K562 (cell line): ENCODE results near the gene ALAS2. TPM values are rescaled to one million over a fixed set of nuclear protein-coding genes. Genes with fewer than 3 reads are reported as not detected.

Source experiments
- ATAC-seq: fragments of 200-7000 bp; cut with Tn5 transposase; 3 replicates; pipeline ENCODE4 v1.9.1; 2020; ENCODE audit warnings: moderate library complexity
- BruUV-seq: library from RNA; stranded (reverse); fragments of 400-500 nt; replicated peaks from 2 replicates; lab custom pipeline; 2021; lab: Mats Ljungman, UMichigan
- CTCF ChIA-PET: fragments of 300-600 bp; formaldehyde crosslinking; extraction: SDS; loops from one replicate; lab custom pipeline; 2021; ENCODE audit warnings: low intra/inter-chr PET ratio; lab: Yijun Ruan, JAX
- POLR2A ChIA-PET: fragments of 300-600, 350-650 bp; sonication (Branson Sonifier 250); formaldehyde crosslinking; extraction: SDS; loops from one replicate; lab custom pipeline; 2021; ENCODE audit warnings: antibody characterized with exemption, inconsistent platforms; lab: Yijun Ruan, JAX
- DNase-seq, 4 experiments: peaks; one replicate each; pipeline versions ENCODE4 v3.0.0 to v3.0.0-alpha.2; 2011 to 2018; ENCODE audit warnings: low spot score in 3 of 4, mixed read lengths in 3 of 4; ENCODE audit errors: extremely low read depth in 1 of 4
- FAIRE-seq: peaks from 2 replicates; lab custom pipeline; 2011; peaks lifted over from hg19 to GRCh38; lab: Jason Lieb, UNC
- H2AFZ ChIP-seq: 2 replicates; pipeline ENCODE4 v1.6.0; 2011; ENCODE audit warnings: low read depth, low read length, control low read depth, inconsistent platforms
- H3K27ac ChIP-seq: fragments of 200-600 bp; 3 replicates; pipeline ENCODE4 v1.8.0; 2011; ENCODE audit warnings: low read depth, mild to moderate bottlenecking, control low read depth, inconsistent platforms, low read length, moderate library complexity, mixed read lengths; ENCODE audit errors: extremely low read depth
- H3K27me3 ChIP-seq, 2 experiments: fragments of 300-600 bp in 1 of 2; 2 replicates in 1 of 2; 3 replicates in 1 of 2; pipeline versions ENCODE4 v1.6.0 to v1.8.0; 2011; ENCODE audit warnings: inconsistent platforms in 2 of 2, low read length in 2 of 2, mild to moderate bottlenecking in 1 of 2, mixed read lengths in 1 of 2, moderate library complexity in 1 of 2; ENCODE audit not compliant: control insufficient read depth in 2 of 2, insufficient read depth in 2 of 2
- H3K36me3 ChIP-seq: fragments of 300-600 bp; 3 replicates; pipeline ENCODE4 v1.8.0; 2011; ENCODE audit warnings: mild to moderate bottlenecking, low read length, inconsistent platforms; ENCODE audit not compliant: control insufficient read depth, insufficient read depth
- H3K4me1 ChIP-seq, 2 experiments: fragments of 200-600 bp in 1 of 2; replicated peaks in 1 of 2; 2 replicates in 1 of 2; 3 replicates in 1 of 2; pipeline versions ENCODE4 v1.5.1 to v1.8.0; 2011; ENCODE audit warnings: inconsistent platforms in 2 of 2, low read length in 2 of 2, mild to moderate bottlenecking in 1 of 2, mixed read lengths in 1 of 2, moderate library complexity in 1 of 2; ENCODE audit not compliant: control insufficient read depth in 2 of 2, insufficient read depth in 2 of 2
- H3K4me2 ChIP-seq: 2 replicates; pipeline ENCODE4 v1.6.1; 2011; ENCODE audit warnings: low read length, control low read depth, inconsistent platforms, mixed read lengths; ENCODE audit not compliant: insufficient read depth
- H3K4me3 ChIP-seq: fragments of 200-600 bp; sonication (generic), shearing (Covaris generic); 2 replicates; pipeline ENCODE4 v1.5.1; 2016; ENCODE audit warnings: control low read depth, inconsistent platforms
- H3K79me2 ChIP-seq: fragments of 200-600 bp; 3 replicates; pipeline ENCODE4 v1.8.0; 2011; ENCODE audit warnings: low read length, inconsistent platforms; ENCODE audit not compliant: control insufficient read depth, insufficient read depth
- H3K9ac ChIP-seq, 2 experiments: 2 replicates each; pipeline versions ENCODE4 v1.6.0 to v1.6.1; 2011; ENCODE audit warnings: low read depth in 2 of 2, low read length in 2 of 2, control low read depth in 1 of 2, inconsistent platforms in 1 of 2, mild to moderate bottlenecking in 1 of 2, mixed read lengths in 1 of 2; ENCODE audit not compliant: insufficient read depth in 1 of 2
- H3K9me1 ChIP-seq: one replicate; pipeline ENCODE4 v1.6.0; 2011; ENCODE audit warnings: inconsistent platforms, mild to moderate bottlenecking, low read length, moderate library complexity; ENCODE audit not compliant: control insufficient read depth, insufficient read depth
- H3K9me3 ChIP-seq: replicated peaks from 2 replicates; pipeline ENCODE4 v1.5.1; 2011; ENCODE audit warnings: low read depth, low read length, inconsistent platforms; ENCODE audit not compliant: control insufficient read depth, insufficient read depth
- H4K20me1 ChIP-seq: replicated peaks from 2 replicates; pipeline ENCODE4 v1.6.1; 2011; ENCODE audit warnings: low read length, inconsistent platforms, mixed read lengths; ENCODE audit not compliant: control insufficient read depth, insufficient read depth
- ELF1 ChIP-seq: fragments of 200-800 bp; sonication (Bioruptor generic); IDR thresholded peaks from 2 replicates; pipeline ENCODE4 v1.6.1; 2016; ENCODE audit warnings: missing genetic modification characterization, missing compliant biosample characterization
- ERF ChIP-seq: fragments of 450-650 bp; formaldehyde crosslinking; IDR thresholded peaks from 2 replicates; pipeline ENCODE4 v1.4.0; 2020; ENCODE audit warnings: mild to moderate bottlenecking, mixed read lengths
- ESRRB ChIP-seq: fragments of 250-450 bp; sonication (Bioruptor Pico); IDR thresholded peaks from 2 replicates; pipeline ENCODE4 v1.5.0; 2020; ENCODE audit warnings: mild to moderate bottlenecking, moderate library complexity, borderline replicate concordance
- TAF7 ChIP-seq: fragments of 450-650 bp; IDR thresholded peaks from 2 replicates; pipeline ENCODE4 v1.6.1; 2016; ENCODE audit warnings: missing genetic modification characterization, missing compliant biosample characterization
- TCF7L2 ChIP-seq: fragments of 150-350 bp; IDR thresholded peaks from 2 replicates; pipeline ENCODE4 v1.6.1; 2016; ENCODE audit warnings: low read depth, mild to moderate bottlenecking, low read length, moderate library complexity
- XRCC4 ChIP-seq: IDR thresholded peaks from one replicate; pipeline ENCODE4 v1.6.1; 2011; ENCODE audit not compliant: insufficient read depth, insufficient read length; ENCODE audit errors: extremely low read depth
- ZKSCAN1 ChIP-seq: fragments of 150-350 bp; IDR thresholded peaks from 2 replicates; pipeline ENCODE4 v1.6.1; 2016; ENCODE audit warnings: low read depth, low read length
- ZNF224 ChIP-seq: sonication (generic); formaldehyde crosslinking; IDR thresholded peaks from 2 replicates; pipeline ENCODE4 v1.8.0; 2022; ENCODE audit warnings: mild to moderate bottlenecking, missing genetic modification reagents
- WGBS: fragments of 100-300 bp; shearing (Covaris generic); methylation state at CpG from one replicate; pipeline ENCODE4 v1.1.6; 2016; ENCODE audit warnings: low coverage, mixed read lengths; ENCODE audit not compliant: insufficient coverage; ENCODE audit errors: missing lambda C conversion rate; 5-methylcytosine and 5-hydroxymethylcytosine counted together
- in situ Hi-C: fragments of 300-500 bp; cut with MboI; formaldehyde crosslinking; loops from 4 replicates; pipeline ENCODE4 v1.15.0; 2018; ENCODE audit warnings: inconsistent platforms, mixed read lengths
- intact Hi-C: fragments of 100-400 bp; cut with micrococcal nuclease; formaldehyde crosslinking; loops from 2 replicates; pipeline ENCODE4 v1.14.2; 2022
- polyA plus RNA-seq, 8 experiments: library from polyadenylated mRNA; depleted of rRNA in 4 of 8; stranded (reverse) in 5 of 8; unstranded in 3 of 8; fragments of >200 nt; fragmentation: Nextera tagmentation in 2 of 8; fragmentation: Illumina TruSeq in 1 of 8; extraction: Ambion mirVana in 2 of 8; extraction: Trizol in 1 of 8; gene quantifications; 2 replicates each; pipeline versions ENCODE4 v1.2.1 to v1.2.3, GENCODE V29; 2011 to 2014; ENCODE audit warnings: inconsistent platforms in 1 of 8, missing spikeins in 1 of 8
- total RNA-seq, 7 experiments: library from RNA; depleted of rRNA in 6 of 7; stranded (reverse); fragments of >200 nt in 6 of 7; fragmentation: Illumina TruSeq in 2 of 7; extraction: Trizol in 2 of 7; gene quantifications; 2 replicates each; pipeline versions ENCODE4 v1.2.1 to v1.2.3, GENCODE V29; 2011 to 2021; ENCODE audit warnings: low replicate concordance in 1 of 7

Gene ALAS2
- total and polyA plus RNA-seq, 9 of the 15 experiments (the other 6 are each of a cell fraction or from before 2014, with no cell fraction given), result 14.6 to 101 (median 33.4) TPM

- no peak for ATAC-seq
- in situ Hi-C loops, result no loop called here
These were observed 53.4 kb downstream of the ALAS2 start for GRCh38 chrX:54977387-54977786.

GRCh38 chrX:54964766-54965497 is 65.8 kb downstream of the ALAS2 start:
- Histone ChIP-seq H3K4me2 (no peak overlapping the region), H3K79me2 (no peaks in the 10 kb centered on the region), H2AFZ (no peak overlapping the region), H3K4me3 (no peak overlapping the region), H3K9me3 (no peaks in the 10 kb centered on the region), H3K27me3 (no peaks in the 10 kb centered on the region), H3K9me1 (no peaks in the 10 kb centered on the region), H3K36me3 (no peaks in the 10 kb centered on the region), H4K20me1 (no peaks in the 10 kb centered on the region), H3K9ac (no peak overlapping the region), H3K4me1 (no peaks in the 10 kb centered on the region), H3K27ac (no peak overlapping the region)
- ChIA-PET CTCF (no interaction called here), POLR2A (no interaction called here)
- in situ Hi-C loops, result no loop called here
- ATAC-seq, result no peak
- no peak for DNase-seq
- intact Hi-C loops, result no loop called here
- BruUV-seq, result no TSS peak
- 8% methylated on average over 3 of the region's 4 CpGs for whole genome bisulfite sequencing
- FAIRE-seq, result no peak
- TF ChIP-seq ZNF224 (CRISPR knock-in tag), result no peak
- no peak for TF ChIP-seq ESRRB (CRISPR knock-in tag)
- TF ChIP-seq TCF7L2, result no peak
- no peak for TF ChIP-seq ZKSCAN1
- no peak for TF ChIP-seq XRCC4
- no peak for TF ChIP-seq TAF7 (tag)
- no peak for TF ChIP-seq ELF1 (tag)

More at GRCh38 chrX:54977387-54977786, 53.4 kb downstream of the ALAS2 start:
- H3K9ac ChIP-seq, result no peak overlapping the region
- no peak for TF ChIP-seq ERF (CRISPR knock-in tag)
- TF ChIP-seq, all 486 proteins: peak for 0
- H2AFZ ChIP-seq, result no peak overlapping the region
- ChIA-PET CTCF (no interaction called here), POLR2A (no interaction called here)
- no peaks in the 10 kb centered on the region for H4K20me1 ChIP-seq
- H3K27me3 ChIP-seq, result no peaks in the 10 kb centered on the region
- intact Hi-C loops, result no loop called here
- FAIRE-seq (no peak), DNase-seq (no peak)
- no peak overlapping the region for H3K4me2 ChIP-seq
- no peaks in the 10 kb centered on the region for H3K36me3 ChIP-seq
- BruUV-seq, result no TSS peak
- no peaks in the 10 kb centered on the region for H3K4me1 ChIP-seq
- no peaks in the 10 kb centered on the region for H3K9me1 ChIP-seq
- 8% methylated on average over 4 of the region's 4 CpGs for WGBS
- no peak overlapping the region for H3K4me3 ChIP-seq
- H3K27ac ChIP-seq, result no peak overlapping the region
- no peaks in the 10 kb centered on the region for H3K79me2 ChIP-seq
- H3K9me3 ChIP-seq, result no peaks in the 10 kb centered on the region
